IMR-90 (cell line): ENCODE data around the gene CDC25B. TPM values are rescaled to one million over a fixed set of nuclear protein-coding genes. Genes with fewer than 3 reads are reported as not detected.

Experiments
- ATAC-seq: fragments of 200-7000 bp; cut with Tn5 transposase; 2 replicates; pipeline ENCODE4 v1.9.1; 2020; ENCODE audit warnings: low read depth, mild to moderate bottlenecking, moderate library complexity
- BruUV-seq: library from RNA; stranded (reverse); fragments of 400-500 nt; replicated peaks from 2 replicates; lab custom pipeline; 2021; lab: Mats Ljungman, UMichigan
- CTCF ChIA-PET: fragments of 300-600 bp; formaldehyde crosslinking; extraction: SDS; loops from one replicate; lab custom pipeline; 2021; ENCODE audit warnings: antibody characterized with exemption; lab: Yijun Ruan, JAX
- POLR2A ChIA-PET: fragments of 300-600 bp; sonication (Branson Sonifier 250); formaldehyde crosslinking; loops from one replicate; lab custom pipeline; 2022; ENCODE audit warnings: antibody characterized with exemption; ENCODE audit not compliant: unreplicated experiment; lab: Charles Lee
- DNase-seq: peaks from one replicate; pipeline ENCODE4 v3.0.0; 2013
- H2AFZ ChIP-seq: replicated peaks from 2 replicates; pipeline ENCODE3; 2013; ENCODE audit warnings: low read length, mild to moderate bottlenecking; ENCODE audit not compliant: poor library complexity
- H2AK5ac ChIP-seq: 2 replicates; pipeline ENCODE4 v1.6.1; 2013; ENCODE audit warnings: low read depth, low read length, inconsistent platforms
- H2AK9ac ChIP-seq: replicated peaks from 2 replicates; pipeline ENCODE3; 2013; ENCODE audit warnings: mild to moderate bottlenecking, low read depth, low read length, moderate library complexity; ENCODE audit not compliant: poor library complexity
- H2BK120ac ChIP-seq: 2 replicates; pipeline ENCODE4 v1.6.1; 2013; ENCODE audit warnings: low read depth, low read length, inconsistent platforms
- H2BK15ac ChIP-seq: 3 replicates; pipeline ENCODE4 v1.6.1; 2013; ENCODE audit warnings: low read depth, low read length, inconsistent platforms
- H2BK20ac ChIP-seq: 2 replicates; pipeline ENCODE4 v1.6.1; 2013; ENCODE audit warnings: low read depth, mild to moderate bottlenecking, inconsistent platforms, low read length, moderate library complexity
- H2BK5ac ChIP-seq: 2 replicates; pipeline ENCODE4 v1.6.1; 2013; ENCODE audit warnings: mild to moderate bottlenecking, low read depth, low read length, inconsistent platforms; ENCODE audit not compliant: poor library complexity, severe bottlenecking
- H3K14ac ChIP-seq: replicated peaks from 2 replicates; pipeline ENCODE4 v1.6.1; 2013; ENCODE audit warnings: low read depth, low read length, inconsistent platforms
- H3K18ac ChIP-seq: 2 replicates; pipeline ENCODE4 v1.6.1; 2013; ENCODE audit warnings: low read depth, low read length, control low read depth
- H3K23ac ChIP-seq: 2 replicates; pipeline ENCODE4 v1.6.1; 2013; ENCODE audit warnings: low read depth, low read length, inconsistent platforms
- H3K27ac ChIP-seq: 2 replicates; pipeline ENCODE4 v1.5.1; 2013; ENCODE audit warnings: mild to moderate bottlenecking, control low read depth, low read length; ENCODE audit not compliant: insufficient read depth
- H3K27me3 ChIP-seq: 2 replicates; pipeline ENCODE4 v1.6.1; 2013; ENCODE audit warnings: low read length; ENCODE audit not compliant: control insufficient read depth, insufficient read depth
- H3K36me3 ChIP-seq: 2 replicates; pipeline ENCODE4 v1.6.1; 2013; ENCODE audit warnings: low read length, mixed read lengths; ENCODE audit not compliant: control insufficient read depth, insufficient read depth
- H3K4ac ChIP-seq: 2 replicates; pipeline ENCODE4 v1.6.1; 2013; ENCODE audit warnings: low read depth, low read length, inconsistent platforms
- H3K4me1 ChIP-seq: 2 replicates; pipeline ENCODE4 v1.6.1; 2013; ENCODE audit warnings: low read length, mixed read lengths; ENCODE audit not compliant: control insufficient read depth, insufficient read depth
- H3K4me2 ChIP-seq: 2 replicates; pipeline ENCODE4 v1.6.1; 2013; ENCODE audit warnings: low read depth, mild to moderate bottlenecking, control low read depth, low read length, moderate library complexity
- H3K4me3 ChIP-seq: 2 replicates; pipeline ENCODE4 v1.5.1; 2013; ENCODE audit warnings: low read depth, mild to moderate bottlenecking, control low read depth, low read length, moderate library complexity; ENCODE audit not compliant: insufficient read depth
- H3K56ac ChIP-seq: 2 replicates; pipeline ENCODE4 v1.6.1; 2013; ENCODE audit warnings: low read length, inconsistent platforms; ENCODE audit not compliant: insufficient read depth; ENCODE audit errors: extremely low read depth
- H3K79me1 ChIP-seq, 2 experiments: 2 replicates each; pipeline ENCODE4 v1.6.1; 2013; ENCODE audit warnings: low read length in 2 of 2, inconsistent platforms in 1 of 2, low read depth in 1 of 2
- H3K9ac ChIP-seq: 2 replicates; pipeline ENCODE4 v1.6.1; 2013; ENCODE audit warnings: low read depth, low read length, control low read depth
- H3K9me1 ChIP-seq: 2 replicates; pipeline ENCODE4 v1.6.1; 2013; ENCODE audit warnings: low read length, inconsistent platforms; ENCODE audit not compliant: insufficient read depth
- H3K9me3 ChIP-seq: 2 replicates; pipeline ENCODE4 v1.6.1; 2013; ENCODE audit warnings: low read length; ENCODE audit not compliant: control insufficient read depth, insufficient read depth
- H4K20me1 ChIP-seq: 2 replicates; pipeline ENCODE4 v1.6.1; 2013; ENCODE audit warnings: low read length, inconsistent platforms; ENCODE audit not compliant: insufficient read depth
- H4K5ac ChIP-seq: 2 replicates; pipeline ENCODE4 v1.6.1; 2013; ENCODE audit warnings: mild to moderate bottlenecking, low read depth, low read length, control low read depth
- H4K8ac ChIP-seq, 2 experiments: 2 replicates each; pipeline ENCODE4 v1.6.1; 2013; ENCODE audit warnings: low read depth in 2 of 2, low read length in 2 of 2, control low read depth in 1 of 2, inconsistent platforms in 1 of 2
- H4K91ac ChIP-seq: 2 replicates; pipeline ENCODE4 v1.6.1; 2013; ENCODE audit warnings: low read depth, low read length, inconsistent platforms; ENCODE audit not compliant: insufficient read depth
- CHD1 ChIP-seq: IDR thresholded peaks from 2 replicates; pipeline ENCODE4 v1.6.1; 2012; ENCODE audit warnings: low read depth, low read length, improper control_type of control experiment
- NFE2L2 ChIP-seq: fragments of 150-350 bp; IDR thresholded peaks from 2 replicates; pipeline ENCODE4 v1.6.1; 2016; ENCODE audit warnings: low read depth, mild to moderate bottlenecking, low read length
- RAD21 ChIP-seq: IDR thresholded peaks from 2 replicates; pipeline ENCODE4 v1.6.1; 2012; ENCODE audit warnings: low read length, improper control_type of control experiment
- RCOR1 ChIP-seq: IDR thresholded peaks from 2 replicates; pipeline ENCODE4 v1.6.1; 2012; ENCODE audit warnings: mild to moderate bottlenecking, low read length, improper control_type of control experiment; ENCODE audit not compliant: insufficient replicate concordance
- USF2 ChIP-seq: fragments of 150-350 bp; IDR thresholded peaks from 2 replicates; pipeline ENCODE4 v1.6.1; 2017; ENCODE audit warnings: mild to moderate bottlenecking, antibody characterized with exemption, low read length, low read depth
- WGBS, 2 experiments: methylation state at CpG; one replicate each; pipeline versions ENCODE4 v1.1.5 to v1.1.7; 2013; ENCODE audit warnings: missing lambda C conversion rate in 2 of 2; ENCODE audit not compliant: insufficient read length in 1 of 2; ENCODE audit errors: extremely low coverage in 2 of 2; 5-methylcytosine and 5-hydroxymethylcytosine counted together
- dilution Hi-C: fragments of 300-500 bp; cut with HindIII; formaldehyde crosslinking; loops from one replicate; pipeline ENCODE4 v1.14.3; 2018; ENCODE audit warnings: low sequenced_read_pairs; ENCODE audit not compliant: unreplicated experiment
- in situ Hi-C: fragments of 300-500 bp; cut with MboI; formaldehyde crosslinking; loops from 3 replicates; pipeline ENCODE4 v1.14.3; 2019; ENCODE audit warnings: low sequenced_read_pairs, inconsistent platforms, mixed read lengths
- intact Hi-C: fragments of 100-400 bp; cut with micrococcal nuclease; formaldehyde crosslinking; loops from 2 replicates; pipeline ENCODE4 v1.10.0; 2022
- polyA plus RNA-seq, 3 experiments: library from polyadenylated mRNA; depleted of rRNA; stranded (reverse); fragments of >200 nt; gene quantifications; 2 replicates each; pipeline ENCODE4 v1.2.3, GENCODE V29; 2012; ENCODE audit warnings: low replicate concordance in 1 of 3
- total RNA-seq: library from RNA; depleted of rRNA; stranded (reverse); fragments of >200 nt; gene quantifications from 2 replicates; pipeline ENCODE4 v1.2.3, GENCODE V29; 2012
- TF ChIP-seq, protein P1 (sequence below): fragments of 150-350 bp; IDR thresholded peaks from 2 replicates; pipeline ENCODE4 v1.6.1; 2016; ENCODE audit warnings: low read depth, mild to moderate bottlenecking, low read length, moderate library complexity, borderline replicate concordance

The CDC25B gene
- total and polyA plus RNA-seq, 2 of the 4 experiments (the other 2 are of a cell fraction), result 14.5 to 50.5 TPM

DNA sequence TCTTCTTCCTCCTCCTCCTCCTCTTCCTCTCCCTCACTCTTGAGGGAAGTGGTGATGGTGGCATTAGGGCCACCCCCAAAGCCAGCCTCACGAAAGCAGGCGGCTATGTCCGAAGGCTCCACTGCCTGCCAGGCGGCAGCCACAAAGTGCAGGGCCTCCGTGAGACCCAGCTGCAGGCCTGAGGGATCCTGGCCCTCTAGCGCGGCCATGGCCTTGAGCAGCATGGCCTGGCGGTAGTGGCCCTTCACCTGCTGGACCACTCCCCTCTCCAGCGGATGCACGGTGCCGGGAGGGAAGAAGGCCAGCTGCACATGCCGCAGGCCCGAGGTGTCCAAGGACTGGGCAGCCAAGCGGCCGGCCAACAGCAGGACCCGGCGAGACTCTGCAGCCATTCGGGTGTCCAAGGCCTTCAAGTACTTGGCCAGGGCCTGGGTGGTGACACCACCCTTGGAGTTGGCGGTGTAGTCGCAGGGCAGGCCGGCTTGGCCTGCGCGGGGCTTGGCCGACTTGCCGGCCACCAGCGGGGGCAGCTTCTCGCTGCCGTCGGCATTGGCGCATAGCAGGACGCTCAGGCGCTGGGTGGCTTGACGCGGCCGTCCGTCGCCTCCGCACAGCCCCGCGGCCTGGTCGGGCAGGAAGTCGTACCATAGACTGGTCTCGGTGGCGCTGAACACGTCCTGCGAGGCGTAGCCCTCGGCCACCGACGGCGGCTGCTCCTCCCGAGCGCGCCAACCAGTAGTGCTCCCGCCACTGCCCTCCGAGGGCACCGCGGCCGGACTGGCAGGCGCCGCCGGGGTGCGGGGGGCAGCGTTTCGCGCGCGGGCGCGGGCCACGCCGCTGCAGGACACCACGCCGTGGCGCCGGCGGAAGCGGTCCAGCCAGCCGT, 10.6 kb upstream of the CDC25B start:
- Histone ChIP-seq H3K18ac (no peak overlapping the region), H3K56ac (no peak overlapping the region), H4K8ac (peak overlapping the region in 1 of 2 experiments; percentile 76; a peak in 2 of 4 replicates), H2BK5ac (peak overlapping the region; percentile 90), H2BK20ac (no peak overlapping the region), H3K4ac (peak overlapping the region; percentile 89), H4K91ac (peak overlapping the region; percentile 39; the same call in 1 of the 2 replicates), H3K36me3 (peaks cover 11% of the 10 kb centered on the region), H2AK5ac (peak overlapping the region; percentile 96; the same call in 1 of the 2 replicates), H2BK15ac (no peak overlapping the region), H3K79me1 (peaks cover 7 to 40% of the 10 kb centered on the region in 2 experiments; a peak in 3 of 4 replicates), H3K4me2 (peak overlapping the region; percentile 99), H3K27ac (peak overlapping the region; percentile 92), H2AFZ (peak overlapping the region; percentile 90), H3K4me1 (peaks cover 16% of the 10 kb centered on the region), H2AK9ac (peak overlapping the region; percentile 95), H3K9me3 (no peaks in the 10 kb centered on the region), H3K9ac (peak overlapping the region; percentile 91), H3K9me1 (peaks cover 12% of the 10 kb centered on the region), H3K4me3 (peak overlapping the region; percentile 96), H3K14ac (peak overlapping the region; percentile 81; the same call in 1 of the 2 replicates), H3K27me3 (no peaks in the 10 kb centered on the region), H3K23ac (peak overlapping the region; percentile 61), H4K5ac (no peak overlapping the region; the same call in 1 of the 2 replicates), H2BK120ac (no peak overlapping the region), H4K20me1 (peaks cover 50% of the 10 kb centered on the region)
- in situ Hi-C loops, result loop anchor here (10.0 kb wide), 1 partner anchor 299 kb away; no protein-coding TSS in a partner anchor
- TF ChIP-seq RAD21, result no peak
- TF ChIP-seq, protein P1, sequence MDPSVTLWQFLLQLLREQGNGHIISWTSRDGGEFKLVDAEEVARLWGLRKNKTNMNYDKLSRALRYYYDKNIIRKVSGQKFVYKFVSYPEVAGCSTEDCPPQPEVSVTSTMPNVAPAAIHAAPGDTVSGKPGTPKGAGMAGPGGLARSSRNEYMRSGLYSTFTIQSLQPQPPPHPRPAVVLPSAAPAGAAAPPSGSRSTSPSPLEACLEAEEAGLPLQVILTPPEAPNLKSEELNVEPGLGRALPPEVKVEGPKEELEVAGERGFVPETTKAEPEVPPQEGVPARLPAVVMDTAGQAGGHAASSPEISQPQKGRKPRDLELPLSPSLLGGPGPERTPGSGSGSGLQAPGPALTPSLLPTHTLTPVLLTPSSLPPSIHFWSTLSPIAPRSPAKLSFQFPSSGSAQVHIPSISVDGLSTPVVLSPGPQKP, result no peak
- TF ChIP-seq RCOR1, result no peak
- no peak for TF ChIP-seq CHD1
- no peak for TF ChIP-seq NFE2L2
- TF ChIP-seq USF2, result no peak
- intact Hi-C loops, result loop anchor here (1.0 to 5.0 kb wide), 6 partner anchors 35 to 287 kb away; partner anchors contain the start of genes AP5S1 and MAVS
- WGBS, 2 experiments, result 17% methylated on average over 44 of the region's 79 CpGs; no CpG with 5 or more reads in 1 of the 2 experiments
- DNase-seq, result no peak
- ATAC-seq, result no peak; the same call in none of the 2 replicates
- dilution Hi-C loops, result no loop called here
- BruUV-seq, result no TSS peak
- POLR2A ChIA-PET, result interaction anchor here (0.5 to 0.6 kb wide), 2 partner anchors 24 to 108 kb away, joined by 3 to 8 read pairs; no protein-coding TSS in a partner anchor
- CTCF ChIA-PET, result interaction anchor here (1.1 to 2.6 kb wide), 5 partner anchors 10 to 47 kb away, joined by 4 to 18 read pairs (median 9); partner anchors contain the start of genes ADISSP, AP5S1 and CDC25B
